Measurements from ENCODE around the gene DCAF17. TPM values are rescaled to one million over a fixed set of nuclear protein-coding genes. Genes with fewer than 3 reads are reported as not detected.

DCAF17 gene
- total RNA-seq, 1 donor from 2014 or later, result 11.3 TPM

DNA sequence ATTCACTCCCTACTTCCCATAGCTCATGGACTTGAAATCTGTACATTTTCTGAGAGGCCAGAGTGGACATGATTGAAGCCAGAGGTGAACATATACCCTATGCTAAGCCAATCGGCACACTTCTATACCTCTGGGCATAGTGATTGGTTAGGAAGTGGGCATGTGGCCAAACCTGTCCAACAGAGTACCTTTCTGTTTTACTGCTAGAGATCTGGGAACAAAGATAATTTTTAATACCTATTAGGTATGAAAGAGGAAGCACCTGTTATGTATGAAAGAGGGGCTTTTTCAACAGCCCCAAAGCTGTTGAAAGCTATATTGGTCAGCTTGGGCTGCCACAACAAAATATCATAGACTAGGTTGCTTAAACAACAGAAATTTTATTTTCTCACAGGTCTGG is 28.0 kb upstream of the DCAF17 start:
- Histone ChIP-seq H3K9me3 (no peaks in the 10 kb centered on the region), H3K36me3 (no peaks in the 10 kb centered on the region), H3K4me1 (no peaks in the 10 kb centered on the region), H3K27ac (no peak overlapping the region), H3K4me3 (no peak overlapping the region), H3K27me3 (no peaks in the 10 kb centered on the region)
- TF ChIP-seq, protein P1, sequence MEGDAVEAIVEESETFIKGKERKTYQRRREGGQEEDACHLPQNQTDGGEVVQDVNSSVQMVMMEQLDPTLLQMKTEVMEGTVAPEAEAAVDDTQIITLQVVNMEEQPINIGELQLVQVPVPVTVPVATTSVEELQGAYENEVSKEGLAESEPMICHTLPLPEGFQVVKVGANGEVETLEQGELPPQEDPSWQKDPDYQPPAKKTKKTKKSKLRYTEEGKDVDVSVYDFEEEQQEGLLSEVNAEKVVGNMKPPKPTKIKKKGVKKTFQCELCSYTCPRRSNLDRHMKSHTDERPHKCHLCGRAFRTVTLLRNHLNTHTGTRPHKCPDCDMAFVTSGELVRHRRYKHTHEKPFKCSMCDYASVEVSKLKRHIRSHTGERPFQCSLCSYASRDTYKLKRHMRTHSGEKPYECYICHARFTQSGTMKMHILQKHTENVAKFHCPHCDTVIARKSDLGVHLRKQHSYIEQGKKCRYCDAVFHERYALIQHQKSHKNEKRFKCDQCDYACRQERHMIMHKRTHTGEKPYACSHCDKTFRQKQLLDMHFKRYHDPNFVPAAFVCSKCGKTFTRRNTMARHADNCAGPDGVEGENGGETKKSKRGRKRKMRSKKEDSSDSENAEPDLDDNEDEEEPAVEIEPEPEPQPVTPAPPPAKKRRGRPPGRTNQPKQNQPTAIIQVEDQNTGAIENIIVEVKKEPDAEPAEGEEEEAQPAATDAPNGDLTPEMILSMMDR (IDR thresholded peaks at IDR 0.05), result no peak
- intact Hi-C loops (cut with DNase I), result no loop called here
- ATAC-seq (no peak), DNase-seq (no peak)

DNA sequence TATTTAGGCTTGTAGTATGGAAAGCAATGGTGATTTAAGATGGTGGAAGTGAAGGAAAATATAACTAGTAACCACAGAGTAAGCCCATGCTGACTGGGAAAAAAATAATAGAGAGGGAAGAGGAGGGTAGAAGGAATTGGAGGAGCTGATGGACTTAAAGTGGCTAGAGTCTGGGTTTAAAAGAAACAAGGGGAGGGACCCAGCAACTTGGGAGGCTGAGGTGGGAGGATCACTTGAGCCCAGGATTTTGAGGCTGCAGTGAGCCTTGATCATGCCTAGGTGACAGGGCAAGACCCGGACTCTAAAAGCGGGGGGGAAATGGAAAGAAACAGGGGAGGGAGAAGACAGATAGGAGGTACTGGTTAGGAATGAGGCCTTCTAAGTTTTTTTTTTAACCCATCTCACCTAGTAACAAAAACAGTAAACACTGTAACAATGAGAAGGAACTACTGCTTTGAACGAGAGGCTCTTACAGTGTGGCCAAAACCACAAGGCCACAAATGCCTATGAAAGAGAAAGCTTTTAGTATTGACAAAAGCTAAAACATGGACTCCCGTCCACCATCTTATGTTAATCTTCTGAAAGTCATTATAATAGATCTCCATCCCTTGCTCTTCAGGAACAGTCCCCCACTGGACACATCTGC is 26.9 kb upstream of the DCAF17 start:
- no peak for ATAC-seq

GRCh38 chr2:171407676-171408044 is 26.4 kb upstream of the DCAF17 start:
- no peaks in the 10 kb centered on the region for H3K27me3 ChIP-seq
- H3K4me3 ChIP-seq, result no peak overlapping the region
- TF ChIP-seq, protein P1 (IDR thresholded peaks at IDR 0.05), result no peak
- ATAC-seq, result no peak
- intact Hi-C loops (cut with DNase I), result no loop called here
- no peaks in the 10 kb centered on the region for H3K36me3 ChIP-seq
- no peaks in the 10 kb centered on the region for H3K9me3 ChIP-seq
- no peaks in the 10 kb centered on the region for H3K4me1 ChIP-seq
- no peak overlapping the region for H3K27ac ChIP-seq
- no peak for DNase-seq

More for the DNA sequence above, 26.9 kb upstream of the DCAF17 start:
- H3K9me3 ChIP-seq, result no peaks in the 10 kb centered on the region
- H3K4me1 ChIP-seq, result no peaks in the 10 kb centered on the region
- intact Hi-C loops (cut with DNase I), result no loop called here
- TF ChIP-seq, protein P1 (IDR thresholded peaks at IDR 0.05), result no peak
- no peak for DNase-seq
- no peaks in the 10 kb centered on the region for H3K27me3 ChIP-seq
- H3K36me3 ChIP-seq, result no peaks in the 10 kb centered on the region
- H3K4me3 ChIP-seq, result no peak overlapping the region
- H3K27ac ChIP-seq, result no peak overlapping the region

GRCh38 chr2:171409436-171409971 is 24.5 kb upstream of the DCAF17 start:
- ATAC-seq (no peak), DNase-seq (no peak)
- H3K36me3 ChIP-seq, result no peaks in the 10 kb centered on the region
- H3K27ac ChIP-seq, result no peak overlapping the region
- TF ChIP-seq, protein P1 (IDR thresholded peaks at IDR 0.05), result no peak
- H3K9me3 ChIP-seq, result no peaks in the 10 kb centered on the region
- no peaks in the 10 kb centered on the region for H3K27me3 ChIP-seq
- intact Hi-C loops (cut with DNase I), result no loop called here
- no peaks in the 10 kb centered on the region for H3K4me1 ChIP-seq
- no peak overlapping the region for H3K4me3 ChIP-seq

DNA sequence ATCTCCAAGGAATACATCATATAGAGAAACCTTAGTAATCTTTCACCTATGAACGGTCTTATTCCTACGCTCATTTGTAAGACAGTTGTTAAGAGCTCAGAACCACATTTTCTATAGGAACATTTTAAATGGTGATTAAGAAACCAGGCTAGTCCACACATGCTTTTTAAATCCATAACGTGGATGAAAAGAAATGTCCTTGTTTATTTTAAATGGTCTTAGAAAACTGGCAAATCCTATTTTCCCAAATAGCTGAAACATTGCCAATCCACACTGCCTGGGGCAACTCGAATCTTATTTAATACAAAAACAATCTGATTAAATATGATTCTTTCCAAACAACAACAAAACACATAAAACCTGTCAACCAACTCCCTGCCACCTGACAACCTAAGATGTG is 23.9 kb upstream of the DCAF17 start:
- no peak for DNase-seq
- Histone ChIP-seq H3K4me1 (no peaks in the 10 kb centered on the region), H3K27ac (no peak overlapping the region), H3K27me3 (no peaks in the 10 kb centered on the region), H3K36me3 (no peaks in the 10 kb centered on the region), H3K9me3 (no peaks in the 10 kb centered on the region), H3K4me3 (no peak overlapping the region)
- no peak for ATAC-seq
- intact Hi-C loops (cut with DNase I), result loop anchor here (5.0 kb wide), 1 partner anchor 438 kb away; no protein-coding TSS in a partner anchor
- TF ChIP-seq, protein P1 (IDR thresholded peaks at IDR 0.05), result no peak
